ENCODE results near the gene ARFGAP2. TPM values are rescaled to one million over a fixed set of nuclear protein-coding genes. Genes with fewer than 3 reads are reported as not detected.

Gene ARFGAP2
- total and polyA plus RNA-seq, 9 of the 15 experiments (the other 6 are each of a cell fraction or from before 2014, with no cell fraction given) = 29.1 to 140 (median 90.1) TPM

DNA sequence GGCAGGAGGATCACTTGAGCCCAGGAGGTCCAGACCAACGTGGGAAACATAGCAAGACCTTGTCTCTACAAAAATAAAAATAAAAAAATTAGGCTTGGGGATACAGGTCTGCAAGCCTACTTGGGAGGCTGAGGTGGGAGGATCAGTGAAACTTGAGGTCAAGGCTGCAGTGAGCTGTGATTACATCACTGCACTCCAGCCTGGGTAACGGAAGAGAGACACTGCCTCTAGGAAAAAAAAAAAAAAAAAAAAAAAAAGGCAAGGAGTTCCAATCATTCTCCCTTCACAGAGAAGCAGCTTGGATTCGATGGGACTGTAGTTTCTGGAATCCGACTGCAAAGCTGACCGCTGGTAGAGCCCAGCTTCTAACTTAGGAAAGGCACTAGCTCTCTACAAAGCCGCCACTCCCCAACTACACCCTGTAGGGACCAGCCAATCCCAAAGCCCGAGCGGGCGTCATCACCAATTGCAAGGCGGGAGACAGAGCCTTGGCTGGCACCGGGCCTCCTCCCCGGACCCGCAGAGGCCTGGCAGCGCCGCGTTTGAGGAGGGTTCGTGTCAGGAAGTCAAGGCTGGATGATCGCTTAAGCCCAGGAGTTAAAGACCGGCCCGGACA lies 37.4 kb upstream of the ARFGAP2 start:
- POLR2A ChIA-PET = interaction anchor here (0.7 to 2.4 kb wide), 10 partner anchors 7 to 41 kb away, joined by 3 to 7 read pairs (median 4); partner anchors contain the start of gene ACP2
- TF ChIP-seq RFX5 (IDR thresholded peaks at IDR 0.05; ENCODE audit: low read depth, low read length) = peak; percentile 90
- TF ChIP-seq, protein P1, sequence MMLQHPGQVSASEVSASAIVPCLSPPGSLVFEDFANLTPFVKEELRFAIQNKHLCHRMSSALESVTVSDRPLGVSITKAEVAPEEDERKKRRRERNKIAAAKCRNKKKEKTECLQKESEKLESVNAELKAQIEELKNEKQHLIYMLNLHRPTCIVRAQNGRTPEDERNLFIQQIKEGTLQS (IDR thresholded peaks at IDR 0.05) = peak; percentile 43
- TF ChIP-seq, protein P1 (CRISPR knock-in tag; conservative IDR thresholded peaks at IDR 0.05) = no peak
- TF ChIP-seq ZNF175 (CRISPR knock-in tag; IDR thresholded peaks at IDR 0.05; ENCODE audit: low read depth) = 0 out of 2 replicates have a peak, but pooled peaks have one; percentile 24
- TF ChIP-seq SREBF2 (CRISPR knock-in tag; IDR thresholded peaks at IDR 0.05) = no peak
- peak; percentile 62 for TF ChIP-seq ZNF384 (IDR thresholded peaks at IDR 0.05; ENCODE audit: low read depth, low read length)
- no peak for TF ChIP-seq CEBPG (CRISPR knock-in tag; IDR thresholded peaks at IDR 0.05)
- peak in 1 of 2 experiments; percentile 47; a peak in 2 of 4 replicates for TF ChIP-seq CEBPG (tag; conservative IDR thresholded peaks at IDR 0.05 in 1 of 2, IDR thresholded peaks at IDR 0.05 in 1 of 2)
- TF ChIP-seq, protein P2, sequence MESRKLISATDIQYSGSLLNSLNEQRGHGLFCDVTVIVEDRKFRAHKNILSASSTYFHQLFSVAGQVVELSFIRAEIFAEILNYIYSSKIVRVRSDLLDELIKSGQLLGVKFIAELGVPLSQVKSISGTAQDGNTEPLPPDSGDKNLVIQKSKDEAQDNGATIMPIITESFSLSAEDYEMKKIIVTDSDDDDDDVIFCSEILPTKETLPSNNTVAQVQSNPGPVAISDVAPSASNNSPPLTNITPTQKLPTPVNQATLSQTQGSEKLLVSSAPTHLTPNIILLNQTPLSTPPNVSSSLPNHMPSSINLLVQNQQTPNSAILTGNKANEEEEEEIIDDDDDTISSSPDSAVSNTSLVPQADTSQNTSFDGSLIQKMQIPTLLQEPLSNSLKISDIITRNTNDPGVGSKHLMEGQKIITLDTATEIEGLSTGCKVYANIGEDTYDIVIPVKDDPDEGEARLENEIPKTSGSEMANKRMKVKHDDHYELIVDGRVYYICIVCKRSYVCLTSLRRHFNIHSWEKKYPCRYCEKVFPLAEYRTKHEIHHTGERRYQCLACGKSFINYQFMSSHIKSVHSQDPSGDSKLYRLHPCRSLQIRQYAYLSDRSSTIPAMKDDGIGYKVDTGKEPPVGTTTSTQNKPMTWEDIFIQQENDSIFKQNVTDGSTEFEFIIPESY (CRISPR knock-in tag; IDR thresholded peaks at IDR 0.05) = peak; percentile 78
- TF ChIP-seq CEBPB (tag; IDR thresholded peaks at IDR 0.05) = 0 out of 2 replicates have a peak, but pooled peaks have one; percentile 18
- TF ChIP-seq SRSF7 (optimal IDR thresholded peaks at IDR 0.05; ENCODE audit: low read depth, low read length) = no peak
- no peak for TF ChIP-seq BCL6 (CRISPR knock-in tag; IDR thresholded peaks at IDR 0.05)
- in situ Hi-C loops (cut with MboI) = no loop called here
- DNase-seq (ENCODE audit: extremely low read depth in 1 of 4, low spot score in 3 of 4) = peak in 2 of 4 experiments; percentile 22 to 35
- Histone ChIP-seq H3K4me3 (no peak overlapping the region), H3K9ac (ENCODE audit: insufficient read depth in 1 of 2, low read depth in 2 of 2, low read length in 2 of 2) (peak overlapping the region in 1 of 2 experiments; percentile 97; a peak in 2 of 4 replicates), H3K9me3 (replicated peaks; ENCODE audit: control insufficient read depth, insufficient read depth, low read depth, low read length) (no peaks in the 10 kb centered on the region), H3K4me2 (ENCODE audit: insufficient read depth, low read length) (no peak overlapping the region; the same call in 1 of the 2 replicates), H4K20me1 (replicated peaks; ENCODE audit: control insufficient read depth, insufficient read depth, low read length) (no peaks in the 10 kb centered on the region; the same call in 1 of the 2 replicates), H2AFZ (ENCODE audit: low read depth, low read length) (peak overlapping the region; percentile 97), H3K4me1 (replicated peaks in 1 of 2; ENCODE audit: control insufficient read depth in 2 of 2, insufficient read depth in 2 of 2, low read length in 2 of 2) (peaks cover 14 to 20% of the 10 kb centered on the region in 2 experiments; a peak in 4 of 5 replicates), H3K79me2 (ENCODE audit: control insufficient read depth, insufficient read depth, low read length) (peaks cover 17% of the 10 kb centered on the region; the same call in 2 of the 3 replicates), H3K36me3 (ENCODE audit: control insufficient read depth, insufficient read depth, low read length) (no peaks in the 10 kb centered on the region; the same call in 2 of the 3 replicates), H3K27ac (ENCODE audit: extremely low read depth, low read depth, low read length) (no peak overlapping the region), H3K27me3 (ENCODE audit: control insufficient read depth in 2 of 2, insufficient read depth in 2 of 2, low read length in 2 of 2) (no peaks in the 10 kb centered on the region), H3K9me1 (ENCODE audit: control insufficient read depth, insufficient read depth, low read length) (no peaks in the 10 kb centered on the region)
- CTCF ChIA-PET (ENCODE audit: low intra/inter-chr PET ratio) = no interaction called here
- FAIRE-seq = no peak
- intact Hi-C loops (cut with micrococcal nuclease) = no loop called here
- no TSS peak for BruUV-seq (replicated peaks)
- WGBS (ENCODE audit: insufficient coverage, low coverage, missing lambda C conversion rate) = 49% methylated on average over 17 of the region's 20 CpGs
- ATAC-seq = peak; percentile 38
